PFSK-1 (cell line): ENCODE measurements around the gene FAM221B.

Experiments used
- FOXP2 ChIP-seq: optimal IDR thresholded peaks from 2 replicates; pipeline ENCODE3; 2011; ENCODE audit warnings: borderline replicate concordance, control low read depth, inconsistent platforms; ENCODE audit not compliant: insufficient read depth; ENCODE audit errors: extremely low read length, extremely low read depth
- POLR2AphosphoS5 ChIP-seq: IDR thresholded peaks from 2 replicates; pipeline ENCODE4 v1.6.1; 2012; ENCODE audit warnings: low read depth, mild to moderate bottlenecking, control low read depth, low read length, moderate library complexity
- SIN3A ChIP-seq: IDR thresholded peaks from 2 replicates; pipeline ENCODE4 v1.6.1; 2012; ENCODE audit warnings: mild to moderate bottlenecking, low read length, moderate library complexity, borderline replicate concordance; ENCODE audit not compliant: insufficient read depth
- TAF1 ChIP-seq: IDR thresholded peaks from 2 replicates; pipeline ENCODE4 v1.6.1; 2012; ENCODE audit warnings: low read length, control low read depth, borderline replicate concordance; ENCODE audit not compliant: insufficient read depth
- TF ChIP-seq, protein P1 (sequence below), 2 experiments: IDR thresholded peaks; 2 replicates each; pipeline versions ENCODE4 v1.6.1 to v1.8.0; 2011 to 2012; ENCODE audit warnings: low read depth in 2 of 2, low read length in 2 of 2, control low read depth in 1 of 2, inconsistent platforms in 1 of 2, mild to moderate bottlenecking in 1 of 2, moderate library complexity in 1 of 2; ENCODE audit not compliant: insufficient read depth in 1 of 2

Gene FAM221B

DNA sequence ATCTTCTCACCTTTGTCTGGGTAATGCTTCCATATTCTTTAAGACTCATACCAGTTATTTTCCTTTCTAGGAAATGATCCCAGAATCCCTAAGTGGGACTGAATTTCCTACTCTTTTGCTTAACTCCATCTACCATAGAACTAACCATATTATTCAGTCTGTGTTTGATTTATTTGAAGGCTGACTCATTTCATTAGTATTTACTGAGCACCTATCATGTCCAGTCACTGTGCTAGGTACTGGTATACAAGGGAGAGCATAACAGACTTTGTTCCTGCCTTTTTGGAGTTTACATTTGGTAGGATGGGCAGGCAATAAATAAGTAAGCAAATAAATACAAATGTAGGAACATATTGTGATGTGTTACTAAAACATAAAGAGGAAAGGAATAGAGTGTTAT, 32.8 kb downstream of the FAM221B start:
- TF ChIP-seq POLR2AphosphoS5 (no peak), FOXP2 (no peak), SIN3A (no peak), TAF1 (no peak)
- TF ChIP-seq, protein P1, sequence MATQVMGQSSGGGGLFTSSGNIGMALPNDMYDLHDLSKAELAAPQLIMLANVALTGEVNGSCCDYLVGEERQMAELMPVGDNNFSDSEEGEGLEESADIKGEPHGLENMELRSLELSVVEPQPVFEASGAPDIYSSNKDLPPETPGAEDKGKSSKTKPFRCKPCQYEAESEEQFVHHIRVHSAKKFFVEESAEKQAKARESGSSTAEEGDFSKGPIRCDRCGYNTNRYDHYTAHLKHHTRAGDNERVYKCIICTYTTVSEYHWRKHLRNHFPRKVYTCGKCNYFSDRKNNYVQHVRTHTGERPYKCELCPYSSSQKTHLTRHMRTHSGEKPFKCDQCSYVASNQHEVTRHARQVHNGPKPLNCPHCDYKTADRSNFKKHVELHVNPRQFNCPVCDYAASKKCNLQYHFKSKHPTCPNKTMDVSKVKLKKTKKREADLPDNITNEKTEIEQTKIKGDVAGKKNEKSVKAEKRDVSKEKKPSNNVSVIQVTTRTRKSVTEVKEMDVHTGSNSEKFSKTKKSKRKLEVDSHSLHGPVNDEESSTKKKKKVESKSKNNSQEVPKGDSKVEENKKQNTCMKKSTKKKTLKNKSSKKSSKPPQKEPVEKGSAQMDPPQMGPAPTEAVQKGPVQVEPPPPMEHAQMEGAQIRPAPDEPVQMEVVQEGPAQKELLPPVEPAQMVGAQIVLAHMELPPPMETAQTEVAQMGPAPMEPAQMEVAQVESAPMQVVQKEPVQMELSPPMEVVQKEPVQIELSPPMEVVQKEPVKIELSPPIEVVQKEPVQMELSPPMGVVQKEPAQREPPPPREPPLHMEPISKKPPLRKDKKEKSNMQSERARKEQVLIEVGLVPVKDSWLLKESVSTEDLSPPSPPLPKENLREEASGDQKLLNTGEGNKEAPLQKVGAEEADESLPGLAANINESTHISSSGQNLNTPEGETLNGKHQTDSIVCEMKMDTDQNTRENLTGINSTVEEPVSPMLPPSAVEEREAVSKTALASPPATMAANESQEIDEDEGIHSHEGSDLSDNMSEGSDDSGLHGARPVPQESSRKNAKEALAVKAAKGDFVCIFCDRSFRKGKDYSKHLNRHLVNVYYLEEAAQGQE (IDR thresholded peaks at IDR 0.05; ENCODE audit: insufficient read depth in 1 of 2, low read depth in 2 of 2, low read length in 2 of 2) = no peak

GRCh38 chr9:35793461-35793860, 35.1 kb downstream of the FAM221B start:
- TF ChIP-seq POLR2AphosphoS5 (no peak), FOXP2 (no peak), TAF1 (no peak), SIN3A (no peak)
- TF ChIP-seq, protein P1 (IDR thresholded peaks at IDR 0.05; ENCODE audit: insufficient read depth in 1 of 2, low read depth in 2 of 2, low read length in 2 of 2) = no peak

DNA sequence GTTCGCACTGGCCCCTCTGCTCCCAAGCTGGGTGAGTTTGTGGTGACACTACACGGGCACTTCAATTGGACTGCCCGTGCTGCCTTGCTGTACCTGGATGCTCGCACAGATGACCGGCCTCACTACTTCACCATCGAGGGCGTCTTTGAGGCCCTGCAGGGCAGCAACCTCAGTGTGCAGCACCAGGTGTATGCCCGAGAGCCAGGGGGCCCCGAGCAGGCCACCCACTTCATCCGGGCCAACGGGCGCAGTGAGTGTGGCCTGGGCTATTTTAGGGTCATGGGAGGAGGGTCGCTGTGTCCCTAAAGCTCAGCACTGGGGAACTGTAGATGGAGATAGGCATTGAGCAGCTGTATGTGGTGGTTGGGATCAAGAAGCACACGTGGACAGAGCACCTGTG, 35.7 kb downstream of the FAM221B start:
- TF ChIP-seq TAF1 (no peak), SIN3A (no peak), FOXP2 (no peak), POLR2AphosphoS5 (no peak)
- TF ChIP-seq, protein P1 (IDR thresholded peaks at IDR 0.05; ENCODE audit: insufficient read depth in 1 of 2, low read depth in 2 of 2, low read length in 2 of 2) = no peak

- TF ChIP-seq, protein P1 (IDR thresholded peaks at IDR 0.05; ENCODE audit: insufficient read depth in 1 of 2, low read depth in 2 of 2, low read length in 2 of 2) = no peak
- TF ChIP-seq FOXP2 (no peak), SIN3A (no peak), TAF1 (no peak), POLR2AphosphoS5 (no peak)
Measured at GRCh38 chr9:35792024-35792813, 36.3 kb downstream of the FAM221B start.
